HepG2 (cell line): ENCODE data around the gene G6PC3. TPM values are rescaled to one million over a fixed set of nuclear protein-coding genes. Genes with fewer than 3 reads are reported as not detected.

Source experiments
- CREB1 ChIP-seq, 2 experiments: fragments of 450-650 bp in 1 of 2; IDR thresholded peaks; 2 replicates each; pipeline ENCODE4 v1.6.1; 2016 to 2017; ENCODE audit warnings: control low read depth in 1 of 2, mild to moderate bottlenecking in 1 of 2, missing compliant biosample characterization in 1 of 2, missing genetic modification characterization in 1 of 2
- DZIP1 ChIP-seq: sonication (generic); formaldehyde crosslinking; IDR thresholded peaks from 2 replicates; pipeline ENCODE4 v1.5.0; 2020; ENCODE audit warnings: mild to moderate bottlenecking, missing genetic modification reagents
- FOXP1 ChIP-seq, 2 experiments: fragments of 450-650 bp in 1 of 2; IDR thresholded peaks; 2 replicates each; pipeline ENCODE4 v1.6.1; 2017 to 2018; ENCODE audit warnings: antibody characterized with exemption in 1 of 2
- FOXP4 ChIP-seq: sonication (generic); formaldehyde crosslinking; IDR thresholded peaks from 2 replicates; pipeline ENCODE4 v1.4.0; 2020; ENCODE audit warnings: missing genetic modification reagents
- HIVEP1 ChIP-seq: sonication (generic); formaldehyde crosslinking; IDR thresholded peaks from 2 replicates; pipeline ENCODE4 v1.4.0; 2020; ENCODE audit warnings: mild to moderate bottlenecking, missing genetic modification reagents
- NKX3-1 ChIP-seq: sonication (generic); formaldehyde crosslinking; IDR thresholded peaks from 2 replicates; pipeline ENCODE4 v1.5.0; 2020; ENCODE audit warnings: missing genetic modification reagents
- NR1H2 ChIP-seq: sonication (generic); formaldehyde crosslinking; IDR thresholded peaks from 2 replicates; pipeline ENCODE4 v1.8.1; 2022; ENCODE audit warnings: low read depth, missing genetic modification reagents, borderline replicate concordance
- SRSF1 ChIP-seq: fragments of 200-400 bp; formaldehyde crosslinking; optimal IDR thresholded peaks from 2 replicates; pipeline ENCODE3; 2017; ENCODE audit warnings: mild to moderate bottlenecking, low read depth, low read length, moderate library complexity
- ZBTB10 ChIP-seq: sonication (generic); formaldehyde crosslinking; IDR thresholded peaks from 2 replicates; pipeline ENCODE4 v1.4.0; 2020; ENCODE audit warnings: missing genetic modification reagents, borderline replicate concordance
- ZFP62 ChIP-seq: sonication (generic); formaldehyde crosslinking; IDR thresholded peaks from 2 replicates; pipeline ENCODE4 v1.4.0; 2020; ENCODE audit warnings: missing genetic modification reagents
- ZKSCAN8 ChIP-seq: IDR thresholded peaks from 2 replicates; pipeline ENCODE4 v1.6.1; 2016; ENCODE audit warnings: borderline replicate concordance, missing genetic modification reagents, missing compliant biosample characterization
- ZNF274 ChIP-seq: sonication (generic); formaldehyde crosslinking; IDR thresholded peaks from 2 replicates; pipeline ENCODE4 v1.5.1; 2020; ENCODE audit warnings: mild to moderate bottlenecking, missing genetic modification reagents
- ZNF446 ChIP-seq: sonication (generic); formaldehyde crosslinking; IDR thresholded peaks from 2 replicates; pipeline ENCODE4 v1.5.0; 2020; ENCODE audit warnings: mild to moderate bottlenecking, missing genetic modification reagents
- ZNF512B ChIP-seq: sonication (generic); formaldehyde crosslinking; IDR thresholded peaks from 2 replicates; pipeline ENCODE4 v1.5.1; 2020; ENCODE audit warnings: missing genetic modification reagents, mild to moderate bottlenecking, borderline replicate concordance
- ZNF580 ChIP-seq: IDR thresholded peaks from 2 replicates; pipeline ENCODE4 v1.6.1; 2016; ENCODE audit warnings: low read depth, borderline replicate concordance
- ZNF614 ChIP-seq: IDR thresholded peaks from 2 replicates; pipeline ENCODE4 v1.6.1; 2018; ENCODE audit warnings: missing biosample characterization, missing genetic modification reagents, inconsistent platforms, borderline replicate concordance
- ZNF746 ChIP-seq: sonication (generic); formaldehyde crosslinking; IDR thresholded peaks from 2 replicates; pipeline ENCODE4 v1.8.0; 2022; ENCODE audit warnings: mild to moderate bottlenecking, missing genetic modification reagents
- polyA plus RNA-seq, 8 experiments: library from polyadenylated mRNA; depleted of rRNA in 3 of 8; stranded (reverse) in 7 of 8; unstranded in 1 of 8; fragments of >200 nt; fragmentation: Illumina TruSeq in 4 of 8; extraction: Trizol in 4 of 8; gene quantifications; 2 replicates each; pipeline versions ENCODE4 v1.2.1 to v1.2.3, GENCODE V29; 2011 to 2016; ENCODE audit warnings: low read depth in 4 of 8, missing spikeins in 1 of 8, mixed read lengths in 1 of 8; ENCODE audit not compliant: insufficient read depth in 1 of 8
- total RNA-seq, 5 experiments: library from RNA; depleted of rRNA; stranded (reverse); fragments of >200 nt; fragmentation: Illumina TruSeq; extraction: Trizol; gene quantifications; 2 replicates each; pipeline ENCODE4 v1.2.3, GENCODE V29; 2016; ENCODE audit warnings: low read depth in 1 of 5

Gene G6PC3
- total and polyA plus RNA-seq, 2 of the 13 experiments (the other 11 are each of a cell fraction or from before 2014, with no cell fraction given), result 38.5 to 75.8 TPM

- TF ChIP-seq ZNF512B (CRISPR knock-in tag) (no peak), ZFP62 (CRISPR knock-in tag) (no peak), HIVEP1 (CRISPR knock-in tag) (no peak), ZNF746 (peak; percentile 86), ZNF446 (CRISPR knock-in tag) (no peak), DZIP1 (CRISPR knock-in tag) (no peak), FOXP1 (IDR thresholded peaks at IDR 0.05) (no peak), FOXP1 (CRISPR knock-in tag; IDR thresholded peaks at IDR 0.05) (no peak), ZNF274 (CRISPR knock-in tag) (no peak), ZKSCAN8 (CRISPR knock-in tag) (no peak), ZNF580 (CRISPR knock-in tag) (no peak), CREB1 (IDR thresholded peaks at IDR 0.05) (no peak), CREB1 (CRISPR knock-in tag; IDR thresholded peaks at IDR 0.05) (no peak), ZNF614 (peak; percentile 97; the same call in 1 of the 2 replicates), FOXP4 (peak; percentile 61; the same call in 1 of the 2 replicates), NKX3-1 (no peak), SRSF1 (peak; percentile 50), NR1H2 (CRISPR knock-in tag) (no peak), ZBTB10 (CRISPR knock-in tag) (peak; percentile 50; the same call in 1 of the 2 replicates)
Observed at GRCh38 chr17:44095647-44096496, 25.3 kb downstream of the G6PC3 start (continued).
